ENCODE measurements around the gene OR9Q1. TPM values are rescaled to one million over a fixed set of nuclear protein-coding genes. Genes with fewer than 3 reads are reported as not detected.
"Not testable (repeated sequence)": the region's sequence is repeated elsewhere in the genome, so short reads cannot be mapped to it uniquely, and the experiment has no call there.

Gene OR9Q1
- total and polyA plus RNA-seq, 2 of the 13 experiments (the other 11 are each of a cell fraction or from before 2014, with no cell fraction given): not detected

DNA sequence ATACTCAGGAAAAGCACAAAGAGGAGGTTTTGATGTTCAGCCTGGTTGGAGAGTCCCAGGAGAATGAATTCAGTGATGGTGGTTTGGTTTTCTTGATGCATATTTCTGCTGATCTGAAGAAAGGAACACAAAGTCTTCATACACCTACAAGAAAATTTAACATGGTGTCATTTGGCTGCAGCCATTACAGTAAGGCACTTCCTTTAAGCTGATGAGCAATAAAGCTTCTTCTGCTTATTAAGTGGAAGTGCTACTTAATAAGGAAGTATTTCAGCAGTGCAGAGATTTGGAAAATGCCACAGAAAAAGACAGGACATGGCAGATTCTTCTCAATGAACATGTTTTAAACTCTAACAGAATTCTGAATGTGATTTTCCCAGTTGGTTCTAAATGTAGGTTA lies 180.4 kb downstream of the OR9Q1 start, which contains the start of gene OR1S2:
OR1S2 (minus strand) TSS at position 101 of the 400 bp plus-strand sequence; CDS start at position 101, 0 bp downstream.
- intact Hi-C loops (cut with micrococcal nuclease; ENCODE audit: unreplicated experiment): no loop called here
- no peak for FAIRE-seq
- Histone ChIP-seq H2AFZ (ENCODE audit: low read length) (no peak within 1 kb of the TSS), H3K9ac (ENCODE audit: insufficient read depth, low read depth, low read length) (no peak within 1 kb of the TSS), H3K36me3 (replicated peaks in 1 of 2; ENCODE audit: control insufficient read depth in 1 of 2, insufficient read depth in 2 of 2, low read length in 2 of 2) (no peaks in the 10 kb centered on the region), H3K27me3 (ENCODE audit: control insufficient read depth in 1 of 2, insufficient read depth in 2 of 2, low read length in 2 of 2) (no peaks in the 10 kb centered on the region), H3K9me3 (ENCODE audit: low read length) (no peaks in the 10 kb centered on the region), H3K27ac (ENCODE audit: extremely low read length, insufficient read depth, low read length) (no peak within 1 kb of the TSS), H3K79me2 (ENCODE audit: insufficient read depth, low read length) (no peaks in the 10 kb centered on the region), H4K20me1 (ENCODE audit: insufficient read depth, low read length) (no peaks in the 10 kb centered on the region), H3K4me3 (replicated peaks in 1 of 3; ENCODE audit: insufficient read depth in 1 of 3, low read depth in 2 of 3, low read length in 3 of 3) (no peak within 1 kb of the TSS), H3K4me2 (ENCODE audit: low read depth, low read length) (no peak within 1 kb of the TSS), H3K4me1 (ENCODE audit: insufficient read depth, low read length) (no peaks in the 10 kb centered on the region)
- in situ Hi-C loops (cut with HindIII; ENCODE audit: extremely low pct_ligation_motif_present, low pct_unique_long_range_greater_than_20kb): no loop called here
- BruUV-seq (replicated peaks): no TSS peak
- ChIA-PET CTCF (ENCODE audit: low intra/inter-chr PET ratio, low total read pairs) (no interaction called here), POLR2A (no interaction called here)
- ATAC-seq: no peak
- no peak for DNase-seq (ENCODE audit: low spot score)
- no peak for TF ChIP-seq ZIK1 (CRISPR knock-in tag; IDR thresholded peaks at IDR 0.05; ENCODE audit: borderline replicate concordance, low read depth)
- no peak for TF ChIP-seq ZNF274 (CRISPR knock-in tag; IDR thresholded peaks at IDR 0.05)
- no peak for TF ChIP-seq ZNF780A (CRISPR knock-in tag; IDR thresholded peaks at IDR 0.05)
- TF ChIP-seq EED (CRISPR knock-in tag; IDR thresholded peaks at IDR 0.05): no peak
- TF ChIP-seq, protein P1, sequence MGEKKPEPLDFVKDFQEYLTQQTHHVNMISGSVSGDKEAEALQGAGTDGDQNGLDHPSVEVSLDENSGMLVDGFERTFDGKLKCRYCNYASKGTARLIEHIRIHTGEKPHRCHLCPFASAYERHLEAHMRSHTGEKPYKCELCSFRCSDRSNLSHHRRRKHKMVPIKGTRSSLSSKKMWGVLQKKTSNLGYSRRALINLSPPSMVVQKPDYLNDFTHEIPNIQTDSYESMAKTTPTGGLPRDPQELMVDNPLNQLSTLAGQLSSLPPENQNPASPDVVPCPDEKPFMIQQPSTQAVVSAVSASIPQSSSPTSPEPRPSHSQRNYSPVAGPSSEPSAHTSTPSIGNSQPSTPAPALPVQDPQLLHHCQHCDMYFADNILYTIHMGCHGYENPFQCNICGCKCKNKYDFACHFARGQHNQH (CRISPR knock-in tag; IDR thresholded peaks at IDR 0.05): no peak

DNA sequence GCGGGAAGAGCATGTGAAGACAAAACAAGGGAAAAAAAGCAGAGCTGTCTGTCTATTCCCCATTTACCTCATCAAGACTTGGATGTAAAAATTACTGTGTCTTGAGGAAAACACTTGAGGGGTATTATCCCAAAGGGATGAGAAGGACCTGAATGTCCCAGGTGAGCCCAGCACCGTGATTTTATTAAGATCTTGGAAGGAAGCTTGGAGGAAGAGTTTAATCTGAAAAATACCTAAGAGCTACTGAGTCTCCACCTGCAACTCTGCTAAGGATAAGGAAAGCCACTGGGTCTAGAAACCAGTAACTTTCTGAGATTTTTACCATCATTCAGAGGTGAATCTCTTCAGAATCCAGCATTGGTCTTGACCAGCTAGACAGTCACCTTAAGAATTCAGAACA lies 188.7 kb downstream of the OR9Q1 start, which contains the start of gene OR1S1:
OR1S1 (plus strand) TSS at position 301 of the 400 bp plus-strand sequence.
- CTCF ChIA-PET (ENCODE audit: low intra/inter-chr PET ratio, low total read pairs); DNase-seq (ENCODE audit: low spot score); intact Hi-C loops (cut with micrococcal nuclease; ENCODE audit: unreplicated experiment); H3K9me3 ChIP-seq (ENCODE audit: low read length); H3K27me3 ChIP-seq (ENCODE audit: control insufficient read depth in 1 of 2, insufficient read depth in 2 of 2, low read length in 2 of 2); H3K27ac ChIP-seq (ENCODE audit: extremely low read length, insufficient read depth, low read length); ATAC-seq; H2AFZ ChIP-seq (ENCODE audit: low read length); H3K36me3 ChIP-seq (replicated peaks in 1 of 2; ENCODE audit: control insufficient read depth in 1 of 2, insufficient read depth in 2 of 2, low read length in 2 of 2); H3K4me3 ChIP-seq (replicated peaks in 1 of 3; ENCODE audit: insufficient read depth in 1 of 3, low read depth in 2 of 3, low read length in 3 of 3); H3K4me1 ChIP-seq (ENCODE audit: insufficient read depth, low read length); H3K79me2 ChIP-seq (ENCODE audit: insufficient read depth, low read length); POLR2A ChIA-PET; BruUV-seq (replicated peaks); FAIRE-seq; H3K9ac ChIP-seq (ENCODE audit: insufficient read depth, low read depth, low read length); in situ Hi-C loops (cut with HindIII; ENCODE audit: extremely low pct_ligation_motif_present, low pct_unique_long_range_greater_than_20kb); H4K20me1 ChIP-seq (ENCODE audit: insufficient read depth, low read length); H3K4me2 ChIP-seq (ENCODE audit: low read depth, low read length): not testable (repeated sequence)
- WGBS (ENCODE audit: low lambda C conversion rate): 13% methylated on average over 2 of the region's 2 CpGs
